ENCODE data around the gene ARHGEF40. TPM values are rescaled to one million over a fixed set of nuclear protein-coding genes. Genes with fewer than 3 reads are reported as not detected.
"Not testable (repeated sequence)": the region's sequence is repeated elsewhere in the genome, so short reads cannot be mapped to it uniquely, and the experiment has no call there.

The ARHGEF40 gene
- total RNA-seq, 1 donor from 2014 or later, result 81.1 TPM

DNA sequence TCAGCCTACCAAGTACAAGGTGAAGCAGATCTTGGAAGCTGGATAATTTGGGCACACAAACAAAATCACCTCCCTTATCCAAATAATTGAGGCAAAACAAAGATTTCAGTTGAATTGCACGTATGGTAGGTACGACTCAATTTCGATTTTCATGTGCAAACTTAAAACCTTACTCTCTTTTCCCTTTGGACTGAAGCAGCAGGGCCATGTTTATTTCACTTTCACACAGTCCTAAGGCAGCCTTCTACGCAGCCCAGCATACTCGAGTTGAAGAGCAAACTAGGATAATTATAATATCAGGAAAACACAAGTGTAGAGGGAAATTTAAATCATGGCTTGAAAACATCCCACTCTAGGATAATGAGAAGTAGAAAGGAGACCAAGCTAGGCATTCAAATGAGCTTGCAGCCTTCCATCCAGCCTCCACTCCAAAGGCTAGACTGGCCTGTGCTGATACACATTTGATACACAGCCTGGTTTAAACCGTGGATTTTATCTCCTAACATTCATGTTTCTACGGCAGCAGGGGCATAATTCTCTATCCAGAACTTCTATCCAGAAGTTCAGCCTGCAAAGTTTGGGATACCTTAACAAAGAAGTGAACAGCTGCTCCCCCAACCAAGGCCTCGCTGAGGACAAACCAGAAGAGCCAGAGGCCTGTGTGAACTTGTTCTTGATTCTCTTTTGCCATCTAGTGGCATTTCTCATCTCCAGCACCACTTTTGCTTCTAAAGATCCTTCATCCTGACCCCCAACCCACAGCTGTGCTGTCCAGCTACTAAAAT lies 30.3 kb upstream of the ARHGEF40 start:
- no peak for DNase-seq (ENCODE audit: low spot score)

DNA sequence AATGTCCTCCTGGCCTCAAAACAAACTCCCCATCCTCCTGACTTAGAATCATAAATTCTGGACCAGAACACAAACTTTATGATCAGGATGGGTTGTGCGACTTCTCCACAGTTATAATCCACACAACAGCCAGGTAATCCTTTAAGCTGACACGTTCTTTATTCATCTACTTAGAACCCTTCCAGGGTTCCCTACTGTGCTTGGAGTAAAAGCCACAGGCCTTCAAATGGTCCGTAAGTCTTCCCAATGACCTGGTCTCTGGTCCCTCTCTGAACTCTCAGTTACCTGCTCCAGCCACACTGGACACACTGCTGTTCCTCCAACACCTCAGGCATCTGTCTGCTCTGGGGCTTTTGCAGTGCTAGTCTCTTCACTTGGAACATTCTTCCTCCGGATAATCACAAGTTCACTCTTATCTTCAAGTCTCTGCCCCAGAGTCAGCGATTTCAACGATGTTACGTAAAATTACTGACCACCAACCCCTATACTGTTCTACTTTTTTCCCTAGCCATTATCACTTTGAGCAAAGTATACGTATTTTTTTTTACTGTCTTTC lies 29.7 kb upstream of the ARHGEF40 start:
- DNase-seq (ENCODE audit: low spot score), result no peak

DNA sequence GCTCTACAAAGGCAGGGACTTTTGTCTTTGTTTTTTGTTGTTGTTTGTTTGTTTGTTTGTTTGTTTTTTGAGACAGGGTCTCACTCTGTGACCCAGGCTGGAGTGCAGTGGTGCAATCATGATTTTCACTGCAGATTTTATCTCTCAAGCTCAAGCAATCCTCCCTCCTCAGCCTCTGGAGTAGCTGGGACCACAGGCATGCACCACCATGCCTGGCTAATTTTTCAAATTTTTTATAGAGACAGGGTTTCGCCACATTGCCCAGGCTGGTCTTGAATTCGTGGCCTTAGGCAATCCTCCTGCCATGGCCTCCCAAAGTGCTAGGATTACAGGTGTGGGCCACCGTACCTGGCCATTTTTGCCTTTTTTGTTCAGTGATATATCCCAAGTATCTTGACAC lies 29.2 kb upstream of the ARHGEF40 start:
- not testable (repeated sequence) for DNase-seq (ENCODE audit: low spot score)

DNA sequence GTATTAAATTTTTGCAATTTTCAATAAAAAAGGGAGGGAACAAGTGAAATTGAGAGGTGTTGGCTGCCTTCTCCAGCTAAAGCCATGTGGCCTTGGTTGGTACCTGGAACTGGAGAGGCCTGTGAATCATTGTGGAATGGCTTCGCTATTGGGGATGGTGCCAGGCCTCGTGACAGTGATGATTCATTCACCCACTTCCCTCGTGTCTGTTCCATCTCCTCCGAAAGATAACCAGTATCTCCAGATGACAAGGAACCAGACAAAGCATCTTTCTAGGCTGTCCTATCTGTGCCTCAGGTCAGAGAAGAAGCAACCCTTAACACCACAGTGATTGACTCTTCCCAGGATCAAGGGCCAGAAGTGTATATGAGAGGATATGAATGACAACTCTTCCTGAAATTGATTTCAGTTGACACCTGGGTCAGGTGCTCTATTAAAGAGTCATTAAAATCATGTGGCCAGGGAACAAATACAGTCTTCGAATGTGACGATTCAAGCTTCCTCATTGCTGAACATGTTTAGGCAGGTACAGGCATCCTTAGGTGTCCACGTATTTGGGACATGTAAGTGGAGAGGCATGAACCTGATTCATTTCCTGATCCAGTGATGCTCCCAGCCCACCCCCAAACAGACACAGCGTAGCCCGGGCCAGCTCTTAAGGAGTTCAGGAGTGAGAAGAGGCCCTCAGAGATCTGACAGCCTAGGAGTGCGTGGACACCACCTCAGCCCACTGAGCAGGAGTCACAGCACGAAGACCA lies 28.2 kb upstream of the ARHGEF40 start, which contains the start of gene RNASE7:
RNASE7 (plus strand) TSS at position 687 of the 758 bp plus-strand sequence. CDS start 631 bp downstream, outside the sequence.
- no peak for DNase-seq (ENCODE audit: low spot score)

DNA sequence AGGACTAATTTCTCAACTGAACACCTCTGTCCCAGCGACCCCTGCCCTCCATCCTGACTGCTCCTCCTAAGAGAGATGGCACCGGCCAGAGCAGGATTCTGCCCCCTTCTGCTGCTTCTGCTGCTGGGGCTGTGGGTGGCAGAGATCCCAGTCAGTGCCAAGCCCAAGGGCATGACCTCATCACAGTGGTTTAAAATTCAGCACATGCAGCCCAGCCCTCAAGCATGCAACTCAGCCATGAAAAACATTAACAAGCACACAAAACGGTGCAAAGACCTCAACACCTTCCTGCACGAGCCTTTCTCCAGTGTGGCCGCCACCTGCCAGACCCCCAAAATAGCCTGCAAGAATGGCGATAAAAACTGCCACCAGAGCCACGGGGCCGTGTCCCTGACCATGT lies 27.2 kb upstream of the ARHGEF40 start:
- no peak for DNase-seq (ENCODE audit: low spot score)

DNA sequence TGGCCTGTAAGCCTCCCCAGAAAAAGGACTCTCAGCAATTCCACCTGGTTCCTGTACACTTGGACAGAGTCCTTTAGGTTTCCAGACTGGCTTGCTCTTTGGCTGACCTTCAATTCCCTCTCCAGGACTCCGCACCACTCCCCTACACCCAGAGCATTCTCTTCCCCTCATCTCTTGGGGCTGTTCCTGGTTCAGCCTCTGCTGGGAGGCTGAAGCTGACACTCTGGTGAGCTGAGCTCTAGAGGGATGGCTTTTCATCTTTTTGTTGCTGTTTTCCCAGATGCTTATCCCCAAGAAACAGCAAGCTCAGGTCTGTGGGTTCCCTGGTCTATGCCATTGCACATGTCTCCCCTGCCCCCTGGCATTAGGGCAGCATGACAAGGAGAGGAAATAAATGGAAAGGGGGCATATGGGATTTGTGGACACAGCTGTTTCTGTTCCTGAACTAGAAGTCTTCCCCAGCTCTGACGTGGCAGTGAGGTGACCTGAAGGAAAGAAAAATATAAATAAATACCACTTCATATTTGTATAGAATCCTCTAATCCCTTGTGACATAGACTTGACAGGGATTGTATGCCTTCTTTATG lies 26.6 kb upstream of the ARHGEF40 start:
- DNase-seq (ENCODE audit: low spot score), result no peak

DNA sequence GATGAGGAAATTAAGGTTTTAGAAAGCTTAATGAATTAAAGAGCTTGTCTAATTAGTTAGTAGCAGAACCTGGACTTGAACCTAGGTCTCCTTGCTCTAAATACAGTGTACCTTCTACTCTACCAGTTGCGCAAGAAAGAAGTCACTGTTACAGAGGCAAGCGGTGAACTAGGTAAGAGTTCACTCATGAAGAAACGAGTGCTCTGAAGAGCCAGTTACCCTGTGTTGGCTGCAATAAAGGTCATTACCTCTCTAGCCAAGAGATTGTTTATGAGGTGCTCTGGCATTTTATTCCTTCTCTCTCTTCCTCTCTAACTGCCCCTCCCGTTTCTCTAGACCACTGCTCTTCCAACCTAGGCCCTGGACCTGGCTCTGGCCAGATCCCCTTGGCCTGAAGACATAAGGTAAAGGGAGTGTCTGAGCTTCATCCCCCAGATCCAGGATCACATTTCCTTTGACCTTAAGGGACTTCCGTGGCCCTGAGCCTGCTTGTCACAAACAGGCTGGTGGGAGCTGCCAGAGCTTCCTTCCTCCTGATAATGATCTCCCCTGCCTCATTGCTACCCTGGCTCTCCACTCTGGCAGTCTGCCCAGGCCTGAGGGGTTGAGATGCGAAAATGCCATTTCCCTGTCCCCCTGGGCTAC lies 26.0 kb upstream of the ARHGEF40 start:
- DNase-seq (ENCODE audit: low spot score), result no peak

DNA sequence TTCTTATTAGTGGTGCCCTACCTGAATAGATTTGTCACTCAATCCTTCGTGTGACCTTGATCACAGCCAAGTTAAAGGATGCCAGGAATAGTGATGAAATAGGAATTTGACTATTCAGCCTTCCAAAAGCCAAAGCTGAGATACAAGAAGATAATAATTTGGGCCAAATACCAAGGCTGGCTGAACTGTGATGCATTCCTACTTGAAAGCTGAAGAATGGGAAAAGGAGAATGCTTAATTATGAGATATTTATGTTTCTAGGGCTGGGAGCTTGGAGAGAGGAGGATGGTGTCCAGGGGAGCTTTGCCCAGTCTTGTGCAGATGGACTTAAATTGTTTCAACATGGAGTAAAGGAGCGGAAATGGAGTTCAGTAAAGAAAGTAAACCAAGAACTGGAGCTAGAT lies 22.7 kb upstream of the ARHGEF40 start:
- DNase-seq (ENCODE audit: low spot score), result no peak

DNA sequence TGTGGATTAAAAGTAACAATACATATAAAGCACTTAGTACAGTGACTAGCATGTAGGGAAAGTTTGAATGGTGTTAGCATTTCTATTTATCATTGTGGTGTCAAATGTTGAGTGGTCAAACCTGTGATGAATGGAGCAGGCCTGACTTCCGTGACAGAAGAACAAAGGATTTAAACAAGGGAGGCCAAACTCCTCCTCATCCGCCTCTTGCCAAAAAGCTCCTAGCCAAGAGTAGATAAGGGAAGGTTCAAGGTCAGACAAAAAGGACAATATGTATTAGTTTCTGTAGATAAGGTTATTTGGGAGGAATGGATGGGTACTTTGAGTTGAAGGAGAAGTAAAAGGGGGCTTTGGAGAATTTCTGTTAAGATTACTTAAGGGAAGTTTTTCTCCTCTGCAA lies 21.5 kb upstream of the ARHGEF40 start:
- DNase-seq (ENCODE audit: low spot score), result no peak

DNA sequence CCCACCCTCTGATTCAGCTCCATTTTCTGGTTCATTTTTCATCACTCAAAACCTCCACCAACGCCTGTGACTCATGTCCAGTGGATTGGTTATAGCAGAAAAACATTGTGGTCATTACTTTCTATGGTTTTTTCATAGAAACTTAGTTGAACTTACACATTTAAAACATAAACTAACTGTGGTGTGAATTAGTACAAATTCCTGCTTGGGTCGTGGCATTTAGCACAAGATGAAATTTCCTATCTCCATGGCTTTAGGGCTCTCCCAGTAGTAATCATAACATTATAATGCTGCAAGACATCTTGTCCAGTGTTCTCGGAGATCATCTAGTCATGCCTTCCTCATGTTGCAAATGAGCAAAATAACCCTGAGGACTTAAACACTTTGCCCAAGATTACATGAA lies 20.8 kb upstream of the ARHGEF40 start:
- DNase-seq (ENCODE audit: low spot score), result no peak

DNA sequence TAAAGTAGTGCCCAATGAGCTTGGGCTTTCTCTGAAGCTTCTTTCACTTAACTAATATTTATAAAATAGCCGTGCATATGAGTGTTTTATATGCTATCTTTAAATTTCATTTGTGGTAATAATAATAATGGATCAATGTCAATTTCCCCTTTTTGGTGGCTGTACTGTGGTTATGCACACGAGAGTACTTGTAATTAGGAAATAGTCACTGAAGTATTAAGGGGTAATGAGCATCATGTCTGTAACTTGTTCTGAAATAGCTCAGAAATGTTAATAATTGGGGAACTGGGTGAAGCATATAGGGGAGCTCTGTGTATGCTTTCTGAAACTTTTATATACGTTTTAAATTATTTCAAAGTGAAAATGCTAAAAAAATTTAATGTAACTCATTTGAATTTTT lies 19.5 kb upstream of the ARHGEF40 start:
- DNase-seq (ENCODE audit: low spot score), result no peak

DNA sequence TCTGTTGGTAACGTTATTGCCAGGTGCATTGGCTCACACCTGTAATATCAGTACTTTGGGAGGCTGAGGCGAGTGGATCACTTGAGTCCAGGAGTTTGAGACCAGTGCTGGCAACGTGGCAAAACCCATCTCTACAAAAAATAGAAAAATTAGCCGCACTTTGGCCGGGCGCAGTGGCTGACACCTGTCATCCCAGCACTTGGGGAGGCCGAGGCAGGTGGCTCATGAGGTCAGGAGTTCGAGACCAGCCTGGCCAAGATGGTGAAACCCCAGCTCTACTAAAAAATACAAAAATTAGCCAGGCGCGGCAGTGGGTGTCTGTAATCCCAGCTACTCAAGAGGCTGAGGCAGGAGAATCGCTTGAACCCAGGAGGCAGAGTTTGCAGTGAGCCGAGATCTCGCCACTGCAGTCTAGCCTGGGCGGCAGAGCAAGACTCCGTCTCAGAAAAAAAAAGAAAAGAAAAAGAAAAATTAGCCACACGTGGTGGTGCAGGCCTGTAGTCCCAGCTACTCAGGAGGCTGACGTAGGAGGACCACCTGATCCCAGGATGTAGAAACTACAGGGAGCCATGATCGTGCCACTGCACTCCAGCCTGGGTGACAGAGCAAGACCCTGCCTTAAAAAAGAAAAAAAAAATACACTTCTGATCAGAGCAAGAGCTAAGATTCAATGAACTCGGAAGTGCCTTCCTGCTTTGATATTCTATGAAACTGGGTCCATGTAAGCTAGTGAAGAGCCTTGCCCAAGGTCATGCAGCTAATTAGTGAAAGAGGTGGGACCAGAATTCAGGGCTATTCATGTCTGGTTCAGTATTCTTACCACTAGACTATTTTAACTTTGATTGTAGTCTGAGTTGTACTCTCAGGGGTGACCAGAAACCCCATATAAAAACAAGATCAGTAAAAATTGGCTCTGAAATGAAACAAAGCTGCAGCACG lies 16.7 kb upstream of the ARHGEF40 start:
- DNase-seq (ENCODE audit: low spot score), result no peak

DNA sequence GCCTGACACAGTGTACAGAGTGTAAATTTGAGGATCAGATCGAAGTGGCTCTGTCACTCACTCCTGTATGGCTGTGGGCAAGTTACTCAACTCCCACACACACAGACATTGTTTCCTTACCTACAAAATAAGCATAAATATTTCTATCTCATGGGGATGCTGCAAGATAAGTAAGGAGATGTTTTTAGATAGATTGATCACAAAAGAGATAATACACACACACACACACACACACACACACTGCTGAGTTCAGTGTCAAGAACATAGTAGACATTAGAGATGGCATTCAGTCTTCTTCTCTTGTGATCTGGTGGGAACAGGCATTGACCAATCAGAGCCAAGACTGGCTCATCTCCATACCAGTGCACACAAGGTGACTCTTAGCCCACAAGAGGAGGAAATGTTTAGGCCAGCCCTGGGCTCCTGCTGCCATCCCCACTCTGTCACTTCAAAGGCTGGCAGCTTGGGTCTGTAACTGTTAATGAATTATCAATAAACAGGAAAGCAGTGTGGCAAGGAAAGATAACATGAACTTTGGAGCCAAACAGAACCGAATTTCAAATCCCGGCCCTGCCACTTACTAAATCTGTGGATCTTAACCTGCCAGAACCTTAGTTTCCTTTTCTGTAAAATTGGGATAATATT lies 15.9 kb upstream of the ARHGEF40 start:
- DNase-seq (ENCODE audit: low spot score), result no peak

DNA sequence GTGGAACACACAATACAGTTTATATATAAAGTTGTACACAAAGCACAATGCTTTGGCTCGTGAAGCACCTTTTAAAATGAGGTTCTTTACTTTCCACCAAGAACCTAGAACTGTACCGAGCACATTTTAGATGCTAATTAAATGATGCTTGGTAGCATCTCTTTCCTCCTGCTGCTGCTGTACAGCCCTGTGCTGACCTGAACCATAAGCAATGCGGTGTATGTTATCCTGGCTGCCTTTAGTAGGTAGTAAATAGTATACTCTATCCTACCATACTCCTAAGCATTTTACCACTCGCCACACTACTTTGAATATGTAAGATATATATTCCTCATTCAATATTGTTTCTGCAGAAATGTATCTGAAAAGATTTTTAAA lies 15.3 kb upstream of the ARHGEF40 start:
- DNase-seq (ENCODE audit: low spot score), result no peak

DNA sequence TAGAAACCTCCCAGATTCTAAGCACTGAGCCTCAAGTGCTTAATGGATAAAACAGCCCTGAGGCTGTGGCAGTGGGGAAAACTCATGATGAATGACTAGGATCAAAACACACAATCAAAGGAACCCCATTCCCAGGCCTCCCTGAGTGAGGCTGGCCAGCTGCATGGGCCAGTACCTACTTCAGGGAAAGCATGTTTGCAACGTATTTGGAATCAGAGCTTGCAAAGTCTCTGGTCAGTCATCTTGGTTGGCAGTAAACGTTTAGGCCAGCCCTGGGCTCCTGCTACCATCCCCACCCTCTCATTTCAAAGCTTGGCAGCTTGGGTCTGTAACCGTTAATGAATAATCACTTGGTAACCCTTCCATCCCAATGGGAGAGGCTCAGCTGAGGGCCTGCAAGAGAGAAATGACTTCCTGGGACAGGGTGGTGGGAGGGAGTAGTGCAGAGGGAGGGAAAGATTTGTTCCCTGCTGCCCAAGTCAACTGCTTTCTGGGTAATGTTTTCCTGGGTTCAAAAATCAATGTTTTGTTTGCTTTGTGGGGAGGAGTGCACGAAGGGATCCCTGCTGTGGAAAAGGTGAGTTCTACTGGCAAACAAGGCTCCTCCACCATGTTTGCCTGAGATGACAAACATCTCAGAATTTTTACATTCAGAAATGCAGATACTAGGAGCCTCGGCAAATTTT lies 14.5 kb upstream of the ARHGEF40 start:
- DNase-seq (ENCODE audit: low spot score), result no peak

DNA sequence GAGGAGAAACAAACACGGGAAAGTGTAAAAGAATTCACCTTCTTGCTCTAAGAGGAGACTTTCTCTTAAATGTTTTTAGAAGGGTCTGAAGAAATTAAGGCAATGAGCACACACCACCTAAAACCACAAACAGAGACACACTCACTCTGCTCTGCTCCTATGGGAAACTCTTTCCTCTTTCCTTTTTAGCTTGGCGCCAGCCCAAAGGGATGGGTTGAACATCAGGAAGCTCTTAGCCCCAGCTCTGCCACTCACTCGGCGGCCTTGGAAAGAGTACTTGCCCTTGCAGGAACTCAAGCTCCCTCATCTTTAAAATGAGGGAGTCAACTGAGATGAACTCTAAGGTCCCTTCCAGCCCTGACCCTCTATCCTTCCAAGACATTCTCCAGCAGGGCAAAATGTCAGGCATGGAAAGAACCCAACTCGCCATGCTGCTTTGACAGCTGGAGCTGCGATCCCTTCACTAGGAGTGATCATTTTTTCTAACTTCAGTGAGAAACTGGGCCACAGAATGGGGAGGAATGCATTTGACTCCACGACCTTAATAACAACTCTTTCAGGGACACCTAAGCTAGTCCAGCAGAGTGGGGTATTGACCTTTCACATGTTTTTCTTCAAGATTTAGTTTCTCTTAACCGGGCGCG lies 13.5 kb upstream of the ARHGEF40 start:
- no peak for DNase-seq (ENCODE audit: low spot score)

DNA sequence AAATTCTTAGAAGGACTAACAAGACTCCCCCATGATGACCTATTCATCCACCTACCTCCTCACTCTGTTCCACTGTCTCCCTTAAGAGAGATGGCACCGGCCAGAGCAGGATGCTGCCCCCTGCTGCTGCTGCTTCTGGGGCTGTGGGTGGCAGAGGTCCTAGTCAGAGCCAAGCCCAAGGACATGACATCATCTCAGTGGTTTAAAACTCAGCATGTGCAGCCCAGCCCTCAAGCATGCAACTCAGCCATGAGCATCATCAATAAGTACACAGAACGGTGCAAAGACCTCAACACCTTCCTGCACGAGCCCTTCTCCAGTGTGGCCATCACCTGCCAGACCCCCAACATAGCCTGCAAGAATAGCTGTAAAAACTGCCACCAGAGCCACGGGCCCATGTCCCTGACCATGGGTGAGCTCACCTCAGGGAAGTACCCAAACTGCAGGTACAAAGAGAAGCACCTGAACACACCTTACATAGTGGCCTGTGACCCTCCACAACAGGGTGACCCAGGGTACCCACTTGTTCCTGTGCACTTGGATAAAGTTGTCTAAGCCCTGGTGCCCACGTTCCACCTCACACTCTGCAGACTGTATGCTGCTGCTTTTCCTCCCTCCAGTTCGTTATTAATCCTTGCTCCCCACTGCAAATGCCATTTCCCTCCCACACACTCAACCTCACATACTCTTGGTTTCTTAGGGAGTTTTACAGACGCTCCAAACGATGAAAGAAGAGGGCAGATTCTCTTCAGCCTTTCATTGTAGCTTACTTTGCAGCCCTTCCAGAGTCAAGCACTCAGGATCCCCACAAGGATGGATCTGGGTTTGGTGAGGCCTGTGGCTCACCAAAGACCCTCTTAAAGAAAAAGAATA lies 12.1 kb upstream of the ARHGEF40 start, which contains the start of gene RNASE8:
RNASE8 (plus strand) TSS at position 20 of the 873 bp plus-strand sequence; CDS start at position 91, 71 bp downstream.
- DNase-seq (ENCODE audit: low spot score), result no peak

DNA sequence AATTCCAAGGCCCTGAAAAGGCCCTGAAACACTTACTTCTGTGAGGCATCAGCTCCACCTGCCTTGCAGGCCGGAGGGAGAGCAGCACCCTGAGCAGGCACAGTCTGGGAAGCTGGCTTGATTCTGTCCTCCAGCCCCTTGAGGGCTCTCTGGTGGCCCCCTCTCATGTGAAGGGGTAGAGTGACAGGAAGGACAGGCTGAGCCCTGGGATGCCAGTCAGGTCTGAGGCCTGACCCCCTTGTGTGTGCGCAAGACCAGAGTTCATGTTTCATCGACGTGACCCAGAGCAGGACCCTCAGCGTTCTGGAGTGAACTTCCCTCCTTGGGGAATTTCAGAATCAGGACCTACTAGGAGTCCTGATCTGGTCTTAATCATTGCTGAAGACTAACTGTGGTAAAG lies 11.2 kb upstream of the ARHGEF40 start:
- no peak for DNase-seq (ENCODE audit: low spot score)
